Adrenal gland (tissue), 5 donors: Measurements from ENCODE around the gene MNT.

ENCODE experiments used
- CTCF ChIP-seq, 6 experiments: fragments of 450-650 bp in 4 of 6; fragments of 200-600 bp in 2 of 6; sonication (generic) in 1 of 6; IDR thresholded peaks; 1 replicate in 5 of 6; 2 replicates in 1 of 6; pipeline versions ENCODE4 v1.5.1 to v1.8.0; 2016 to 2021; ENCODE audit warnings: antibody characterized with exemption in 6 of 6, mild to moderate bottlenecking in 2 of 6, moderate library complexity in 1 of 6
- POLR2A ChIP-seq, 2 donors: fragments of 450-650 bp; IDR thresholded peaks; one replicate each; pipeline ENCODE4 v1.6.1; 2017; ENCODE audit warnings: antibody characterized with exemption in 2 of 2, mild to moderate bottlenecking in 2 of 2, moderate library complexity in 1 of 2
- donor health status: DM: no; HTN: no; CAD: no.

- TF ChIP-seq CTCF (IDR thresholded peaks at IDR 0.05) (no peak), POLR2A (IDR thresholded peaks at IDR 0.05) (no peak)
Observed at GRCh38 chr17:2395258-2396181, 5.3 kb downstream of the MNT start.
